ENCODE measurements around the gene PANX2.

PANX2 gene

GRCh38 chr22:50209893-50210292 is 39.4 kb downstream of the PANX2 start:
- DNase-seq (ENCODE audit: extremely low read depth in 1 of 2, low read depth in 1 of 2) = peak in 1 of 2 donors; percentile 36

GRCh38 chr22:50210378-50211139 is 40.0 kb downstream of the PANX2 start:
- DNase-seq (ENCODE audit: extremely low read depth in 1 of 2, low read depth in 1 of 2) = no peak

- no peak for DNase-seq (ENCODE audit: extremely low read depth in 1 of 2, low read depth in 1 of 2)
Measured at GRCh38 chr22:50211147-50211546, 40.6 kb downstream of the PANX2 start.

- no peak for DNase-seq (ENCODE audit: extremely low read depth in 1 of 2, low read depth in 1 of 2)
Measured at GRCh38 chr22:50213263-50213662, 42.7 kb downstream of the PANX2 start.

- DNase-seq (ENCODE audit: extremely low read depth in 1 of 2, low read depth in 1 of 2) = no peak
Measured at GRCh38 chr22:50215297-50216054, 44.9 kb downstream of the PANX2 start.

GRCh38 chr22:50216055-50216683 is 45.6 kb downstream of the PANX2 start:
- no peak for DNase-seq (ENCODE audit: extremely low read depth in 1 of 2, low read depth in 1 of 2)

- DNase-seq (ENCODE audit: extremely low read depth in 1 of 2, low read depth in 1 of 2) = no peak
Measured at GRCh38 chr22:50216684-50217520, 46.4 kb downstream of the PANX2 start.

- no peak for DNase-seq (ENCODE audit: extremely low read depth in 1 of 2, low read depth in 1 of 2)
Measured at GRCh38 chr22:50217543-50218152, 47.1 kb downstream of the PANX2 start.

GRCh38 chr22:50218153-50218995 is 47.8 kb downstream of the PANX2 start:
- no peak for DNase-seq (ENCODE audit: extremely low read depth in 1 of 2, low read depth in 1 of 2)

GRCh38 chr22:50218996-50219727 is 48.6 kb downstream of the PANX2 start:
- no peak for DNase-seq (ENCODE audit: extremely low read depth in 1 of 2, low read depth in 1 of 2)

GRCh38 chr22:50219800-50220602 is 49.5 kb downstream of the PANX2 start:
- DNase-seq (ENCODE audit: extremely low read depth in 1 of 2, low read depth in 1 of 2) = no peak

- DNase-seq (ENCODE audit: extremely low read depth in 1 of 2, low read depth in 1 of 2) = no peak
Measured at GRCh38 chr22:50220603-50221409, 50.3 kb downstream of the PANX2 start.

GRCh38 chr22:50221410-50222300 is 51.1 kb downstream of the PANX2 start:
- no peak for DNase-seq (ENCODE audit: extremely low read depth in 1 of 2, low read depth in 1 of 2)

GRCh38 chr22:50222508-50222907 is 52.0 kb downstream of the PANX2 start:
- no peak for DNase-seq (ENCODE audit: extremely low read depth in 1 of 2, low read depth in 1 of 2)

- DNase-seq (ENCODE audit: extremely low read depth in 1 of 2, low read depth in 1 of 2) = no peak
Measured at GRCh38 chr22:50224071-50224470, 53.5 kb downstream of the PANX2 start.
